Spleen (tissue), 7 donors: Measurements from ENCODE around the gene MINDY4.

Experiments
- CTCF ChIP-seq, 11 experiments: fragments of 200-600 bp in 7 of 11; fragments of 450-650 bp in 4 of 11; sonication (generic) in 4 of 11; IDR thresholded peaks in 8 of 11; conservative IDR thresholded peaks in 3 of 11; 1 replicate in 7 of 11; 2 replicates in 4 of 11; pipeline versions ENCODE4 v1.4.0 to v1.8.0; 2016 to 2021; ENCODE audit warnings: antibody characterized with exemption in 11 of 11, inconsistent platforms in 4 of 11, mild to moderate bottlenecking in 1 of 11
- POLR2A ChIP-seq, 3 donors: fragments of 450-650 bp; IDR thresholded peaks; one replicate each; pipeline ENCODE4 v1.5.1; 2017; ENCODE audit warnings: antibody characterized with exemption in 3 of 3, mild to moderate bottlenecking in 1 of 3
- donor health status: DM: no; HTN: no; CAD: no; lungs with moderate emphysema.
- donor health status: DM: no; HTN: no; CAD: no.
- donor health status: DM: no; HTN: no; CAD: no.

- no peak for TF ChIP-seq CTCF (IDR thresholded peaks at IDR 0.05 in 8 of 11, conservative IDR thresholded peaks at IDR 0.05 in 3 of 11)
- TF ChIP-seq POLR2A (IDR thresholded peaks at IDR 0.05) = no peak
Observed at GRCh38 chr7:30906515-30907240, 135.5 kb downstream of the MINDY4 start.
